K562 (cell line): Measurements from ENCODE around the gene CFAP92. TPM values are rescaled to one million over a fixed set of nuclear protein-coding genes. Genes with fewer than 3 reads are reported as not detected.

Experiments
- ATAC-seq: fragments of 200-7000 bp; cut with Tn5 transposase; 3 replicates; pipeline ENCODE4 v1.9.1; 2020; ENCODE audit warnings: moderate library complexity
- BruUV-seq: library from RNA; stranded (reverse); fragments of 400-500 nt; replicated peaks from 2 replicates; lab custom pipeline; 2021; lab: Mats Ljungman, UMichigan
- CTCF ChIA-PET: fragments of 300-600 bp; formaldehyde crosslinking; extraction: SDS; loops from one replicate; lab custom pipeline; 2021; ENCODE audit warnings: low intra/inter-chr PET ratio; lab: Yijun Ruan, JAX
- POLR2A ChIA-PET: fragments of 300-600, 350-650 bp; sonication (Branson Sonifier 250); formaldehyde crosslinking; extraction: SDS; loops from one replicate; lab custom pipeline; 2021; ENCODE audit warnings: antibody characterized with exemption, inconsistent platforms; lab: Yijun Ruan, JAX
- DNase-seq, 4 experiments: peaks; one replicate each; pipeline versions ENCODE4 v3.0.0 to v3.0.0-alpha.2; 2011 to 2018; ENCODE audit warnings: low spot score in 3 of 4, mixed read lengths in 3 of 4; ENCODE audit errors: extremely low read depth in 1 of 4
- FAIRE-seq: peaks from 2 replicates; lab custom pipeline; 2011; peaks lifted over from hg19 to GRCh38; lab: Jason Lieb, UNC
- H2AFZ ChIP-seq: 2 replicates; pipeline ENCODE4 v1.6.0; 2011; ENCODE audit warnings: low read depth, low read length, control low read depth, inconsistent platforms
- H3K27ac ChIP-seq: fragments of 200-600 bp; 3 replicates; pipeline ENCODE4 v1.8.0; 2011; ENCODE audit warnings: low read depth, mild to moderate bottlenecking, control low read depth, inconsistent platforms, low read length, moderate library complexity, mixed read lengths; ENCODE audit errors: extremely low read depth
- H3K27me3 ChIP-seq, 2 experiments: fragments of 300-600 bp in 1 of 2; 2 replicates in 1 of 2; 3 replicates in 1 of 2; pipeline versions ENCODE4 v1.6.0 to v1.8.0; 2011; ENCODE audit warnings: inconsistent platforms in 2 of 2, low read length in 2 of 2, mild to moderate bottlenecking in 1 of 2, mixed read lengths in 1 of 2, moderate library complexity in 1 of 2; ENCODE audit not compliant: control insufficient read depth in 2 of 2, insufficient read depth in 2 of 2
- H3K36me3 ChIP-seq: fragments of 300-600 bp; 3 replicates; pipeline ENCODE4 v1.8.0; 2011; ENCODE audit warnings: mild to moderate bottlenecking, low read length, inconsistent platforms; ENCODE audit not compliant: control insufficient read depth, insufficient read depth
- H3K4me1 ChIP-seq, 2 experiments: fragments of 200-600 bp in 1 of 2; replicated peaks in 1 of 2; 2 replicates in 1 of 2; 3 replicates in 1 of 2; pipeline versions ENCODE4 v1.5.1 to v1.8.0; 2011; ENCODE audit warnings: inconsistent platforms in 2 of 2, low read length in 2 of 2, mild to moderate bottlenecking in 1 of 2, mixed read lengths in 1 of 2, moderate library complexity in 1 of 2; ENCODE audit not compliant: control insufficient read depth in 2 of 2, insufficient read depth in 2 of 2
- H3K4me2 ChIP-seq: 2 replicates; pipeline ENCODE4 v1.6.1; 2011; ENCODE audit warnings: low read length, control low read depth, inconsistent platforms, mixed read lengths; ENCODE audit not compliant: insufficient read depth
- H3K4me3 ChIP-seq: fragments of 200-600 bp; sonication (generic), shearing (Covaris generic); 2 replicates; pipeline ENCODE4 v1.5.1; 2016; ENCODE audit warnings: control low read depth, inconsistent platforms
- H3K79me2 ChIP-seq: fragments of 200-600 bp; 3 replicates; pipeline ENCODE4 v1.8.0; 2011; ENCODE audit warnings: low read length, inconsistent platforms; ENCODE audit not compliant: control insufficient read depth, insufficient read depth
- H3K9ac ChIP-seq, 2 experiments: 2 replicates each; pipeline versions ENCODE4 v1.6.0 to v1.6.1; 2011; ENCODE audit warnings: low read depth in 2 of 2, low read length in 2 of 2, control low read depth in 1 of 2, inconsistent platforms in 1 of 2, mild to moderate bottlenecking in 1 of 2, mixed read lengths in 1 of 2; ENCODE audit not compliant: insufficient read depth in 1 of 2
- H3K9me1 ChIP-seq: one replicate; pipeline ENCODE4 v1.6.0; 2011; ENCODE audit warnings: inconsistent platforms, mild to moderate bottlenecking, low read length, moderate library complexity; ENCODE audit not compliant: control insufficient read depth, insufficient read depth
- H3K9me3 ChIP-seq: replicated peaks from 2 replicates; pipeline ENCODE4 v1.5.1; 2011; ENCODE audit warnings: low read depth, low read length, inconsistent platforms; ENCODE audit not compliant: control insufficient read depth, insufficient read depth
- H4K20me1 ChIP-seq: replicated peaks from 2 replicates; pipeline ENCODE4 v1.6.1; 2011; ENCODE audit warnings: low read length, inconsistent platforms, mixed read lengths; ENCODE audit not compliant: control insufficient read depth, insufficient read depth
- ADNP ChIP-seq: fragments of 200-800 bp; sonication (Bioruptor generic); IDR thresholded peaks from 2 replicates; pipeline ENCODE4 v1.6.1; 2016; ENCODE audit warnings: missing genetic modification characterization, missing compliant biosample characterization
- CHD4 ChIP-seq: fragments of 200-600 bp; sonication (generic); IDR thresholded peaks from 3 replicates; pipeline ENCODE4 v1.6.1; 2012; ENCODE audit warnings: low read depth, mild to moderate bottlenecking, mixed read lengths, low read length, inconsistent platforms; ENCODE audit not compliant: insufficient read depth, insufficient replicate concordance, poor library complexity, severe bottlenecking
- FOXJ2 ChIP-seq: fragments of 200-800 bp; sonication (Bioruptor generic); IDR thresholded peaks from 2 replicates; pipeline ENCODE4 v1.6.1; 2016; ENCODE audit warnings: missing genetic modification characterization, missing compliant biosample characterization
- NRF1 ChIP-seq, 2 experiments: fragments of 450-650 bp; IDR thresholded peaks in 1 of 2; conservative IDR thresholded peaks in 1 of 2; 2 replicates each; pipeline ENCODE4 v1.6.1; 2014; ENCODE audit warnings: mild to moderate bottlenecking in 2 of 2
- ZBTB40 ChIP-seq, 2 experiments: fragments of 450-650 bp in 1 of 2; sonication (generic) in 1 of 2; formaldehyde crosslinking in 1 of 2; IDR thresholded peaks; 2 replicates each; pipeline versions ENCODE4 v1.7.1 to v1.9.0; 2016 to 2022; ENCODE audit warnings: inconsistent platforms in 1 of 2, mild to moderate bottlenecking in 1 of 2, missing genetic modification reagents in 1 of 2
- ZNF586 ChIP-seq: fragments of 450-650 bp; formaldehyde crosslinking; conservative IDR thresholded peaks from 2 replicates; pipeline ENCODE4 v1.4.0; 2020; ENCODE audit warnings: mild to moderate bottlenecking, moderate library complexity
- ZNF75A ChIP-seq: fragments of 450-650 bp; formaldehyde crosslinking; IDR thresholded peaks from 2 replicates; pipeline ENCODE4 v1.4.0; 2020; ENCODE audit warnings: mild to moderate bottlenecking
- WGBS: fragments of 100-300 bp; shearing (Covaris generic); methylation state at CpG from one replicate; pipeline ENCODE4 v1.1.6; 2016; ENCODE audit warnings: low coverage, mixed read lengths; ENCODE audit not compliant: insufficient coverage; ENCODE audit errors: missing lambda C conversion rate; 5-methylcytosine and 5-hydroxymethylcytosine counted together
- in situ Hi-C: fragments of 300-500 bp; cut with MboI; formaldehyde crosslinking; loops from 4 replicates; pipeline ENCODE4 v1.15.0; 2018; ENCODE audit warnings: inconsistent platforms, mixed read lengths
- intact Hi-C: fragments of 100-400 bp; cut with micrococcal nuclease; formaldehyde crosslinking; loops from 2 replicates; pipeline ENCODE4 v1.14.2; 2022
- polyA plus RNA-seq, 8 experiments: library from polyadenylated mRNA; depleted of rRNA in 4 of 8; stranded (reverse) in 5 of 8; unstranded in 3 of 8; fragments of >200 nt; fragmentation: Nextera tagmentation in 2 of 8; fragmentation: Illumina TruSeq in 1 of 8; extraction: Ambion mirVana in 2 of 8; extraction: Trizol in 1 of 8; gene quantifications; 2 replicates each; pipeline versions ENCODE4 v1.2.1 to v1.2.3, GENCODE V29; 2011 to 2014; ENCODE audit warnings: inconsistent platforms in 1 of 8, missing spikeins in 1 of 8
- total RNA-seq, 7 experiments: library from RNA; depleted of rRNA in 6 of 7; stranded (reverse); fragments of >200 nt in 6 of 7; fragmentation: Illumina TruSeq in 2 of 7; extraction: Trizol in 2 of 7; gene quantifications; 2 replicates each; pipeline versions ENCODE4 v1.2.1 to v1.2.3, GENCODE V29; 2011 to 2021; ENCODE audit warnings: low replicate concordance in 1 of 7

CFAP92 gene
- total and polyA plus RNA-seq, 9 of the 15 experiments (the other 6 are each of a cell fraction or from before 2014, with no cell fraction given), result 0.06 to 0.62 (median 0.36) TPM

- no peaks in the 10 kb centered on the region for H3K79me2 ChIP-seq
- H3K4me2 ChIP-seq, result peak overlapping the region; percentile 78
- no TSS peak for BruUV-seq
- 44% methylated on average over 13 of the region's 15 CpGs for WGBS
- H3K9me3 ChIP-seq, result peaks cover 2% of the 10 kb centered on the region; the same call in 1 of the 2 replicates
- H2AFZ ChIP-seq, result peak overlapping the region; percentile 95
- H3K4me1 ChIP-seq, result peaks cover 7 to 20% of the 10 kb centered on the region in 2 experiments; a peak in 4 of 5 replicates
- peak overlapping the region; percentile 57 to 94 for H3K9ac ChIP-seq
- H3K36me3 ChIP-seq, result no peaks in the 10 kb centered on the region
- CTCF ChIA-PET, result interaction anchor here (0.5 kb wide), 1 partner anchor 84 kb away, joined by 3 read pairs; no protein-coding TSS in a partner anchor
- FAIRE-seq (no peak), DNase-seq (no peak), ATAC-seq (no peak)
- H3K27ac ChIP-seq, result no peak overlapping the region; the same call in 2 of the 3 replicates
- no peaks in the 10 kb centered on the region for H3K27me3 ChIP-seq
- intact Hi-C loops (loop anchor here (5.0 to 10.0 kb wide), 2 partner anchors 55 to 57 kb away; no protein-coding TSS in a partner anchor), in situ Hi-C loops (no loop called here)
- no peaks in the 10 kb centered on the region for H4K20me1 ChIP-seq
- no peaks in the 10 kb centered on the region for H3K9me1 ChIP-seq
- POLR2A ChIA-PET, result interaction anchor here (0.6 to 2.7 kb wide), 5 partner anchors 10 to 416 kb away, joined by 3 to 22 read pairs (median 3); no protein-coding TSS in a partner anchor
- H3K4me3 ChIP-seq, result peak overlapping the region; percentile 58
- TF ChIP-seq ZNF75A (CRISPR knock-in tag) (no peak), ADNP (tag) (peak; percentile 78), ZBTB40 (IDR thresholded peaks at IDR 0.05) (no peak), ZBTB40 (CRISPR knock-in tag; IDR thresholded peaks at IDR 0.05) (no peak), NRF1 (conservative IDR thresholded peaks at IDR 0.05 in 1 of 2, IDR thresholded peaks at IDR 0.05 in 1 of 2) (peak in 1 of 2 experiments; percentile 9; a peak in 1 of 4 replicates), CHD4 (peak; percentile 54), FOXJ2 (tag) (no peak), ZNF586 (CRISPR knock-in tag) (no peak)
Observed at GRCh38 chr3:129027544-129027880, 33.6 kb upstream of the CFAP92 start.
